PC-3 (cell line): ENCODE data around the gene L3HYPDH. TPM values are rescaled to one million over a fixed set of nuclear protein-coding genes. Genes with fewer than 3 reads are reported as not detected.

Experiments used
- ATAC-seq: fragments of 200-7000 bp; cut with Tn5 transposase; 2 replicates; pipeline ENCODE4 v1.9.1; 2020; ENCODE audit warnings: mild to moderate bottlenecking, moderate library complexity
- BruUV-seq: library from RNA; stranded (reverse); fragments of 400-500 nt; replicated peaks from 2 replicates; lab custom pipeline; 2021; lab: Mats Ljungman, UMichigan
- CTCF ChIA-PET: fragments of 300-600 bp; sonication (Branson Sonifier 250); formaldehyde crosslinking; loops from one replicate; lab custom pipeline; 2022; ENCODE audit warnings: antibody characterized with exemption; lab: Charles Lee
- POLR2A ChIA-PET: fragments of 300-600 bp; sonication (Branson Sonifier 250); formaldehyde crosslinking; loops from one replicate; lab custom pipeline; 2022; ENCODE audit warnings: antibody characterized with exemption; ENCODE audit not compliant: unreplicated experiment; lab: Charles Lee
- DNase-seq: peaks from one replicate; pipeline ENCODE4 v3.0.0-alpha.2; 2015
- H2AFZ ChIP-seq: fragments of 300-600 bp; sonication (generic); 2 replicates; pipeline ENCODE4 v1.6.0; 2016; ENCODE audit warnings: antibody characterized with exemption, low read length
- H3F3A ChIP-seq: fragments of 300-600 bp; sonication (generic); one replicate; pipeline ENCODE4 v1.6.0; 2017; ENCODE audit warnings: antibody characterized with exemption, low read length, control low read depth, mild to moderate bottlenecking; ENCODE audit not compliant: unreplicated experiment
- H3K27ac ChIP-seq: fragments of 300-600 bp; sonication (generic); 2 replicates; pipeline ENCODE4 v1.5.1; 2016; ENCODE audit warnings: mild to moderate bottlenecking, low read length
- H3K27me3 ChIP-seq: fragments of 300-600 bp; sonication (generic); 2 replicates; pipeline ENCODE4 v1.6.1; 2016; ENCODE audit warnings: low read length, mixed read lengths
- H3K36me3 ChIP-seq: fragments of 300-600 bp; sonication (generic); 2 replicates; pipeline ENCODE4 v1.6.1; 2016; ENCODE audit warnings: low read depth, mixed run types, low read length, mixed read lengths
- H3K4me1 ChIP-seq: fragments of 300-600 bp; sonication (generic); 2 replicates; pipeline ENCODE4 v1.5.1; 2016; ENCODE audit warnings: low read length; ENCODE audit not compliant: insufficient read depth
- H3K4me2 ChIP-seq: fragments of 300-600 bp; sonication (generic); 2 replicates; pipeline ENCODE4 v1.6.0; 2016; ENCODE audit warnings: low read length
- H3K4me3 ChIP-seq: fragments of 300-600 bp; sonication (generic); 2 replicates; pipeline ENCODE4 v1.5.1; 2016; ENCODE audit warnings: mild to moderate bottlenecking, low read length, mixed read lengths
- H3K79me2 ChIP-seq: fragments of 300-600 bp; sonication (generic); 2 replicates; pipeline ENCODE4 v1.6.1; 2017; ENCODE audit warnings: low read length, mixed read lengths
- H3K9ac ChIP-seq: fragments of 300-600 bp; sonication (generic); 2 replicates; pipeline ENCODE4 v1.6.0; 2016; ENCODE audit warnings: mild to moderate bottlenecking, low read length
- H3K9me2 ChIP-seq: fragments of 300-600 bp; sonication (generic); replicated peaks from 2 replicates; pipeline ENCODE4 v1.6.1; 2016; ENCODE audit warnings: mixed run types, low read length, mixed read lengths
- H3K9me3 ChIP-seq: fragments of 300-600 bp; sonication (generic); 2 replicates; pipeline ENCODE4 v1.6.1; 2016; ENCODE audit warnings: low read length, mixed read lengths
- H4K20me1 ChIP-seq: fragments of 300-600 bp; sonication (generic); 2 replicates; pipeline ENCODE4 v1.6.1; 2016; ENCODE audit warnings: low read length, mixed read lengths
- CTCF ChIP-seq: fragments of 300-600 bp; sonication (generic); conservative IDR thresholded peaks from 2 replicates; pipeline ENCODE4 v1.5.1; 2017; ENCODE audit warnings: antibody characterized with exemption, low read depth, mild to moderate bottlenecking, low read length
- EZH2 ChIP-seq: fragments of 300-600 bp; sonication (generic); IDR thresholded peaks from one replicate; pipeline ENCODE4 v1.6.1; 2017; ENCODE audit warnings: antibody characterized with exemption, mild to moderate bottlenecking, low read length; ENCODE audit not compliant: unreplicated experiment
- EZH2phosphoT487 ChIP-seq: fragments of 300-600 bp; sonication (generic); IDR thresholded peaks from 2 replicates; pipeline ENCODE4 v1.6.1; 2018; ENCODE audit warnings: mild to moderate bottlenecking, antibody characterized with exemption, low read length, borderline replicate concordance
- intact Hi-C: fragments of 100-400 bp; cut with micrococcal nuclease; formaldehyde crosslinking; loops from 2 replicates; pipeline ENCODE4 v1.9.0; 2023
- total RNA-seq: library from RNA; depleted of rRNA; stranded (reverse); fragments of >200 nt; gene quantifications from 2 replicates; pipeline ENCODE4 v1.2.3, GENCODE V29; 2014

The L3HYPDH gene
- total RNA-seq, 1 experiment from 2014 or later: 117 TPM

GRCh38 chr14:59530349-59530748, 46.1 kb upstream of the L3HYPDH start:
- intact Hi-C loops: no loop called here
- Histone ChIP-seq H3K9me3 (peaks cover 7% of the 10 kb centered on the region; the same call in 1 of the 2 replicates), H4K20me1 (no peaks in the 10 kb centered on the region), H3F3A (no peaks in the 10 kb centered on the region), H3K9ac (no peak overlapping the region), H3K4me3 (no peak overlapping the region), H3K79me2 (no peaks in the 10 kb centered on the region), H3K36me3 (no peaks in the 10 kb centered on the region), H3K27ac (no peak overlapping the region), H3K4me2 (no peak overlapping the region), H3K4me1 (no peaks in the 10 kb centered on the region), H3K9me2 (no peaks in the 10 kb centered on the region), H3K27me3 (peaks cover 81% of the 10 kb centered on the region), H2AFZ (no peak overlapping the region)
- no peak for DNase-seq
- TF ChIP-seq EZH2phosphoT487 (no peak), EZH2 (no peak), CTCF (no peak)
- POLR2A ChIA-PET: no interaction called here
- CTCF ChIA-PET: no interaction called here
- ATAC-seq: no peak
- no TSS peak for BruUV-seq

GRCh38 chr14:59529189-59529588, 45.0 kb upstream of the L3HYPDH start:
- intact Hi-C loops: no loop called here
- CTCF ChIA-PET: no interaction called here
- no peak for DNase-seq
- TF ChIP-seq EZH2phosphoT487: no peak
- no peak for TF ChIP-seq CTCF
- no peak for TF ChIP-seq EZH2
- H2AFZ ChIP-seq: no peak overlapping the region
- no peaks in the 10 kb centered on the region for H3K4me1 ChIP-seq
- BruUV-seq: no TSS peak
- H3K27ac ChIP-seq: no peak overlapping the region
- H3K4me2 ChIP-seq: no peak overlapping the region
- POLR2A ChIA-PET: no interaction called here
- H3K36me3 ChIP-seq: no peaks in the 10 kb centered on the region
- H4K20me1 ChIP-seq: no peaks in the 10 kb centered on the region
- no peaks in the 10 kb centered on the region for H3F3A ChIP-seq
- H3K27me3 ChIP-seq: peaks cover 81% of the 10 kb centered on the region
- peaks cover 7% of the 10 kb centered on the region; the same call in 1 of the 2 replicates for H3K9me3 ChIP-seq
- H3K79me2 ChIP-seq: no peaks in the 10 kb centered on the region
- H3K9me2 ChIP-seq: no peaks in the 10 kb centered on the region
- no peak for ATAC-seq
- H3K9ac ChIP-seq: no peak overlapping the region
- H3K4me3 ChIP-seq: no peak overlapping the region

GRCh38 chr14:59520224-59520623, 36.0 kb upstream of the L3HYPDH start:
- no peaks in the 10 kb centered on the region for H3K9me3 ChIP-seq
- ChIA-PET POLR2A (no interaction called here), CTCF (no interaction called here)
- intact Hi-C loops: no loop called here
- no peaks in the 10 kb centered on the region for H3K9me2 ChIP-seq
- no peak for ATAC-seq
- H3F3A ChIP-seq: no peaks in the 10 kb centered on the region
- TF ChIP-seq EZH2phosphoT487 (no peak), CTCF (no peak), EZH2 (no peak)
- no TSS peak for BruUV-seq
- DNase-seq: no peak
- no peaks in the 10 kb centered on the region for H4K20me1 ChIP-seq
- H3K27ac ChIP-seq: no peak overlapping the region
- no peaks in the 10 kb centered on the region for H3K4me1 ChIP-seq
- H3K4me2 ChIP-seq: no peak overlapping the region
- no peak overlapping the region for H3K4me3 ChIP-seq
- no peak overlapping the region for H2AFZ ChIP-seq
- no peaks in the 10 kb centered on the region for H3K36me3 ChIP-seq
- no peak overlapping the region for H3K9ac ChIP-seq
- no peaks in the 10 kb centered on the region for H3K79me2 ChIP-seq
- H3K27me3 ChIP-seq: peaks cover 48% of the 10 kb centered on the region
